ENCODE results near the gene MYO5B. TPM values are rescaled to one million over a fixed set of nuclear protein-coding genes. Genes with fewer than 3 reads are reported as not detected.

Gene MYO5B
- total RNA-seq, 4 donors from 2014 or later = 0.29 to 14.7 (median 1.2) TPM

GRCh38 chr18:49905771-49906170 is 289.2 kb downstream of the MYO5B start:
- intact Hi-C loops (cut with DNase I; ENCODE audit: low total_unique reads) = no loop called here
- Histone ChIP-seq H3K4me1 (no peaks in the 10 kb centered on the region), H3K27me3 (no peaks in the 10 kb centered on the region), H3K9me3 (no peaks in the 10 kb centered on the region), H3K4me3 (no peak overlapping the region), H3K27ac (no peak overlapping the region), H3K36me3 (no peaks in the 10 kb centered on the region)
- TF ChIP-seq CTCF (IDR thresholded peaks at IDR 0.05) (no peak), POLR2A (IDR thresholded peaks at IDR 0.05) (no peak)
- no peak for DNase-seq

- Histone ChIP-seq H3K4me1 (no peaks in the 10 kb centered on the region), H3K4me3 (no peak overlapping the region), H3K27me3 (no peaks in the 10 kb centered on the region), H3K27ac (no peak overlapping the region), H3K36me3 (no peaks in the 10 kb centered on the region), H3K9me3 (no peaks in the 10 kb centered on the region)
- TF ChIP-seq CTCF (IDR thresholded peaks at IDR 0.05) (no peak), POLR2A (IDR thresholded peaks at IDR 0.05) (no peak)
- intact Hi-C loops (cut with DNase I; ENCODE audit: low total_unique reads) = no loop called here
- no peak for DNase-seq
These were observed 289.9 kb downstream of the MYO5B start for GRCh38 chr18:49904871-49905555.

GRCh38 chr18:49901862-49902340 is 293.0 kb downstream of the MYO5B start:
- intact Hi-C loops (cut with DNase I; ENCODE audit: low total_unique reads) = no loop called here
- no peak for DNase-seq
- Histone ChIP-seq H3K4me1 (no peaks in the 10 kb centered on the region), H3K9me3 (no peaks in the 10 kb centered on the region), H3K4me3 (no peak overlapping the region), H3K27me3 (no peaks in the 10 kb centered on the region), H3K36me3 (no peaks in the 10 kb centered on the region), H3K27ac (no peak overlapping the region)
- no peak for TF ChIP-seq POLR2A (IDR thresholded peaks at IDR 0.05)
- TF ChIP-seq CTCF (IDR thresholded peaks at IDR 0.05) = no peak

GRCh38 chr18:49899657-49900330 is 295.2 kb downstream of the MYO5B start:
- DNase-seq = no peak
- no peaks in the 10 kb centered on the region for H3K4me1 ChIP-seq
- no peak overlapping the region for H3K4me3 ChIP-seq
- no peak for TF ChIP-seq CTCF (IDR thresholded peaks at IDR 0.05)
- no peak for TF ChIP-seq POLR2A (IDR thresholded peaks at IDR 0.05)
- no peaks in the 10 kb centered on the region for H3K9me3 ChIP-seq
- no peak overlapping the region for H3K27ac ChIP-seq
- H3K36me3 ChIP-seq = no peaks in the 10 kb centered on the region
- intact Hi-C loops (cut with DNase I; ENCODE audit: low total_unique reads) = no loop called here
- H3K27me3 ChIP-seq = no peaks in the 10 kb centered on the region

- intact Hi-C loops (cut with DNase I; ENCODE audit: low total_unique reads) = no loop called here
- peak; percentile 18 to 19 for DNase-seq
- Histone ChIP-seq H3K4me3 (no peak overlapping the region), H3K27me3 (no peaks in the 10 kb centered on the region), H3K9me3 (no peaks in the 10 kb centered on the region), H3K27ac (no peak overlapping the region), H3K4me1 (no peaks in the 10 kb centered on the region), H3K36me3 (no peaks in the 10 kb centered on the region)
- TF ChIP-seq POLR2A (IDR thresholded peaks at IDR 0.05) = no peak
- TF ChIP-seq CTCF (IDR thresholded peaks at IDR 0.05) = no peak
These were observed 296.5 kb downstream of the MYO5B start for GRCh38 chr18:49898421-49898820.
